GM12873 (cell line): ENCODE measurements around the gene DENND4B.

Source experiments
- TF ChIP-seq, protein P1 (sequence below): IDR thresholded peaks from 2 replicates; pipeline ENCODE4 v1.5.1; 2012; ENCODE audit warnings: low read depth, mild to moderate bottlenecking, moderate library complexity, low read length, control low read depth; ENCODE audit not compliant: insufficient read depth; ENCODE audit errors: missing control alignments

DENND4B gene

GRCh38 chr1:153951801-153952200, 5.3 kb upstream of the DENND4B start:
- TF ChIP-seq, protein P1, sequence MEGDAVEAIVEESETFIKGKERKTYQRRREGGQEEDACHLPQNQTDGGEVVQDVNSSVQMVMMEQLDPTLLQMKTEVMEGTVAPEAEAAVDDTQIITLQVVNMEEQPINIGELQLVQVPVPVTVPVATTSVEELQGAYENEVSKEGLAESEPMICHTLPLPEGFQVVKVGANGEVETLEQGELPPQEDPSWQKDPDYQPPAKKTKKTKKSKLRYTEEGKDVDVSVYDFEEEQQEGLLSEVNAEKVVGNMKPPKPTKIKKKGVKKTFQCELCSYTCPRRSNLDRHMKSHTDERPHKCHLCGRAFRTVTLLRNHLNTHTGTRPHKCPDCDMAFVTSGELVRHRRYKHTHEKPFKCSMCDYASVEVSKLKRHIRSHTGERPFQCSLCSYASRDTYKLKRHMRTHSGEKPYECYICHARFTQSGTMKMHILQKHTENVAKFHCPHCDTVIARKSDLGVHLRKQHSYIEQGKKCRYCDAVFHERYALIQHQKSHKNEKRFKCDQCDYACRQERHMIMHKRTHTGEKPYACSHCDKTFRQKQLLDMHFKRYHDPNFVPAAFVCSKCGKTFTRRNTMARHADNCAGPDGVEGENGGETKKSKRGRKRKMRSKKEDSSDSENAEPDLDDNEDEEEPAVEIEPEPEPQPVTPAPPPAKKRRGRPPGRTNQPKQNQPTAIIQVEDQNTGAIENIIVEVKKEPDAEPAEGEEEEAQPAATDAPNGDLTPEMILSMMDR: no peak

DNA sequence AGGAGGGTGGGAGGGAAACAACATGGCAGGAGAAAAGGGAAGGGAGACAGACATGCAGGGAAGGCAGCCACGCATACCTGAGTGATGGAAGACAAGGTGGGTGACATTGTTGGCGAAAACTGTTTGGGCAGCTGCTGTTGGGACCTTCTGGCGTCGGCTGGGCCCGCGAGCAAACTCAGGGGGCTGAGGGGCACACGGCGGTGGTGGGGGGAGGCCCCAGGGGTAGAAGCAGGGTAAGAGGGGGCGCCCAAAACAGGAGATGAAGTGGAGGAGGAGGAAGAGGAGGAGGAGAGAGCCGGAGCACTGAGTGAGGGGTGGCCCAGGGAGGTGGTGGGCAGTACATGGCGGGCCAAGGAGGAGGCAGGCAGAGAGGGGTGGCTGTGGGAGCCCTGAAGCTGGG, 4.7 kb upstream of the DENND4B start:
- TF ChIP-seq, protein P1: no peak

DNA sequence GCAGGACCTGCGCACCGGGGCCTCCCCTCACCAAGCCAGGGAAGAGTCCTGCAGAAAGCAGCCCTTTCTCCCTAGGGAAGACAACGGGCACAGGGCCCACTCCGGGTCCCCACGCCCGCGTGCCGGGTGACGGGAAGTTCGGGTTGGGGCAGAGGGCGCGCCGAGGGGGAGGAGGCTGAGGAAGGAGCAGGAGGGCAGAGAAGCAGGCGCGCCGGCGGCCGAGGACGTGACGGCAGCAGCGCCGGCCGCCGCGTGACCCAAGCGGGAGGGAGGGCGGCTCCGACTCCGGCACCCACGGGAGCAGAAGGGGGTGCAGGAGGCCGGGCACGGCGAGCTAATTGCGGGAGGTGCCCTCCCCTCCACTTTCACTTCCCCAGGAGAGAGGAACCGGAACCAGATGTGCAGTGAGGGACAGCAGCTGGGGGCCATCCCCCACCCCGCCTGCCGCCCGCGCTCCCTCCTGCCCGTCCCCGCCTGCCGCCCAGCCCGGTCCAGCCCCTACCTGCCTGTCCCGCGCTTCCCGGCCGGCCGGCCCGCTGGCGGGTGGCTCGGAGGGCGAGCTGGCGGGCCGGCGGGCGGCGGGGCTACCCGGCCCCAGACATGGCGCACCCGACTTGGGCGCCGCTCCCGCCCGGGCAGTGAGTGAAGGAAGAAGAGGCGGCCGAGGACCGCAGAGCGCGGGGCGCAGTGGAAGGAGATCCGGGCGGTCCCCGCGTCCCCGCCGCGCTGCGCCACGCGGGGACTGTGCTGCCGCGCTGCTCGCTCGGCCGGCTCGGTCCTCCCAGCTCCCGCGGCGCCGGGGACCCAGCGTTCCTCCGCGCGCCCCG, 510 bp downstream of the DENND4B start:
- TF ChIP-seq, protein P1: no peak

DNA sequence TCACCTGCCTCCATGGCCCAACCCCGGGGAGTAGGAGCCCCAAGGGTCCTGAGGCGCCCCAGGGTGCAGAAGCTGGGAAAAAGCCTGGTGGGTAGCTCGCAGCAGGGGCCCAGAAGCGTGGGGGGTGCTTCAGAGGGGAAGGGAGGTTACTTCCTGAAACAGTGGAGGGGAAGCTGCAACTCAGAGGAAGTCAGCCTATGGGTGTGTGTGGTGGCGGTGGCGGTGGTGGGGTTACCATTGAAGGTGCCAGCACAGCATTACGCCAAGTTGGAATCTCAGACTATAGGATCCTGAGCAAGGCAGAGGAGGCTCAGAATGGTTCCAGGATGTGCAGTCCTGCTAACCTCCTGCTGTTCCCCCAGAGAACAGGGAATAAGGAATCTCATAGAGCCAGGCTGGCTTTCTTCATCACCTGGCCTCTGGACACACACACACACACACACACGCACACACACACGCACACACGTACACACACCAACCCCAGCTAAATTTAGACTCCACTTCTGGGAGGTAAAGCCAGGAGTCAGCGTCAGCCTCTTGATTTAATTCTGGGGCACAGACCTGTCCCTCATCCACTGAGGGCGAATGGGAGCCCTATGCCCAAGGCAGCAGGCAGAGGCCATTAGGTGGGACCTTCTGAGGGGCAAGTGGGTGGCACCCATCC, 1.3 kb downstream of the DENND4B start:
- TF ChIP-seq, protein P1: no peak

DNA sequence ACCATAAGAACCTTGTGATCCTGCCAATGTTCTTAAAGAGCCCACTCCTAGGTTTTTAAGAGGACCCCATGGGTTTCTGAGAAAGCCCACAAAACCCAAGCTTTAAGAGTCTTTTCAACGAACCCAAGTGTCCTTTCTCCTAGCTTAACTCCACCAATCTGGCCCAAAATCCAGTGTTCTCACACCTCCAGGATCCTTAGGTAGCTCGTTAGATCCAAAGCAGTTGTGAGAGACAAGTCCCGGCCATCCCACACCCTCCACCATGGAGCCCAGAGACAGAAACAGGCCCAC, 1.7 kb downstream of the DENND4B start:
- TF ChIP-seq, protein P1: no peak

GRCh38 chr1:153944005-153944826, 2.3 kb downstream of the DENND4B start:
- TF ChIP-seq, protein P1: no peak
